Endothelial cell of umbilical vein (primary cell): ENCODE results near the gene RABL3.

Source experiments
- CTCF ChIP-seq, 2 donors: IDR thresholded peaks; 1 replicate in 1 of 2; 2 replicates in 1 of 2; pipeline ENCODE4 v1.5.1; 2011; ENCODE audit warnings: low read length in 2 of 2, mild to moderate bottlenecking in 2 of 2, moderate library complexity in 2 of 2, control low read depth in 1 of 2, inconsistent platforms in 1 of 2, low read depth in 1 of 2; ENCODE audit not compliant: insufficient read depth in 1 of 2; ENCODE audit errors: extremely low read depth in 1 of 2
- EZH2 ChIP-seq: IDR thresholded peaks from 2 replicates; pipeline ENCODE4 v1.6.1; 2012; ENCODE audit warnings: borderline replicate concordance, low read depth, mild to moderate bottlenecking, moderate library complexity, low read length, inconsistent platforms; ENCODE audit not compliant: severe bottlenecking
- FOS ChIP-seq: IDR thresholded peaks from 2 replicates; pipeline ENCODE4 v1.6.1; 2011; ENCODE audit warnings: mild to moderate bottlenecking, low read length, moderate library complexity, borderline replicate concordance; ENCODE audit not compliant: insufficient read depth
- JUN ChIP-seq: IDR thresholded peaks from 2 replicates; pipeline ENCODE4 v1.6.1; 2011; ENCODE audit warnings: borderline replicate concordance, low read depth; ENCODE audit not compliant: insufficient read length, insufficient read depth
- MAX ChIP-seq: IDR thresholded peaks from 2 replicates; pipeline ENCODE4 v1.6.1; 2011; ENCODE audit not compliant: insufficient read depth, insufficient read length
- MYC ChIP-seq: IDR thresholded peaks from one replicate; pipeline ENCODE4 v1.6.1; 2011; ENCODE audit warnings: mild to moderate bottlenecking, low read depth, low read length
- POLR2A ChIP-seq: IDR thresholded peaks from 2 replicates; pipeline ENCODE4 v1.6.1; 2012; ENCODE audit warnings: low read depth, mild to moderate bottlenecking, control low read depth, low read length
- POLR2AphosphoS5 ChIP-seq: IDR thresholded peaks from 2 replicates; pipeline ENCODE4 v1.6.1; 2012; ENCODE audit warnings: low read depth, mild to moderate bottlenecking, control low read depth, low read length, moderate library complexity; ENCODE audit not compliant: insufficient read depth

DNA sequence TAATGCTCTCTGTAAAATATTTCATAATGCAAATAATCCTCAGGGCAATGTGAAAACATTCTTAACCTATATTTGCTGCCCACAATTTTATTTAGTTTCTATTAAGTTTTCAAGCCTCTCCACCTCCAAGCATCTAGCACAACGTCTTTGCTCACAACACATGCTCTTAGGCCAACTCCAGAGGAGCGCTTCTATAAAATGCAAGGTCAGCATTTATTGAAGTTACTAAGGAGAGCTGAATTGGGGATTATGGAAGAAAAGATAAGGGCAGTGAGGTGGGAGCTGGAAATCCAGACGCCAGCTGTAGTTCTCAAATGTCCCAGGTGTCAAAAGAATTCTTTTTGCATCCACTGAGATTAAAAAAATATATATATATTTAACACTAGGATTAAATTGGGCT is 996 bp downstream of the RABL3 start:
- TF ChIP-seq CTCF (IDR thresholded peaks at IDR 0.05; ENCODE audit: extremely low read depth in 1 of 2, insufficient read depth in 1 of 2, low read depth in 1 of 2, low read length in 2 of 2) (no peak), MAX (no peak), POLR2A (no peak), EZH2 (no peak), POLR2AphosphoS5 (no peak), FOS (no peak), MYC (no peak), JUN (no peak)
